CD4-positive, alpha-beta T cell treated with Interleukin-10 for 1 hour (primary cell): Measurements from ENCODE around the gene CNOT2.
"Not testable (repeated sequence)": the region's sequence is repeated elsewhere in the genome, so short reads cannot be mapped to it uniquely, and the experiment has no call there.

ENCODE experiments used
- DNase-seq: peaks from one replicate; pipeline ENCODE4 v3.0.0-alpha.2; 2020

Gene CNOT2

DNA sequence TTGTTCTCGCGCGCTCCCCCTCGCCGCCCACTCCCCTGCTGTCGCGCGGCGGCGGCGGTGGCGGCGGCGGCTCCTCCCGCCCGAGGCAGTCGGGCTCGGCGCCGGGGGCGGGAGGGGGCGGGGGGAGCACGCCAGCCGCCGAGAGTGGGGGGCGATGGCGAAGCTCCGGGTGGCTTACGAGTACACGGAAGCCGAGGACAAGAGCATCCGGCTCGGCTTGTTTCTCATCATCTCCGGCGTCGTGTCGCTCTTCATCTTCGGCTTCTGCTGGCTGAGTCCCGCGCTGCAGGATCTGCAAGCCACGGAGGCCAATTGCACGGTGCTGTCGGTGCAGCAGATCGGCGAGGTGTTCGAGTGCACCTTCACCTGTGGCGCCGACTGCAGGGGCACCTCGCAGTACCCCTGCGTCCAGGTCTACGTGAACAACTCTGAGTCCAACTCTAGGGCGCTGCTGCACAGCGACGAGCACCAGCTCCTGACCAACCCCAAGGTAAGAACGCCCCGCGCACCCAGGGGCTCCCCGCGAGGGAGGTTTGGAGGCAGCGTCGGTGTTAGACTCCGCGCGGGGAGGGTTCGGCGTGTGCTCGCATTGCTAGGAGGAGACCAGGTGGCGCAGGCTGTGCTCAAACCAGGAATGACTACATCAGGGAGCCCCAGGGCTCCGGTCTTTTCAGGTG is 123.5 kb downstream of the CNOT2 start:
- peak; percentile 64 for DNase-seq

DNA sequence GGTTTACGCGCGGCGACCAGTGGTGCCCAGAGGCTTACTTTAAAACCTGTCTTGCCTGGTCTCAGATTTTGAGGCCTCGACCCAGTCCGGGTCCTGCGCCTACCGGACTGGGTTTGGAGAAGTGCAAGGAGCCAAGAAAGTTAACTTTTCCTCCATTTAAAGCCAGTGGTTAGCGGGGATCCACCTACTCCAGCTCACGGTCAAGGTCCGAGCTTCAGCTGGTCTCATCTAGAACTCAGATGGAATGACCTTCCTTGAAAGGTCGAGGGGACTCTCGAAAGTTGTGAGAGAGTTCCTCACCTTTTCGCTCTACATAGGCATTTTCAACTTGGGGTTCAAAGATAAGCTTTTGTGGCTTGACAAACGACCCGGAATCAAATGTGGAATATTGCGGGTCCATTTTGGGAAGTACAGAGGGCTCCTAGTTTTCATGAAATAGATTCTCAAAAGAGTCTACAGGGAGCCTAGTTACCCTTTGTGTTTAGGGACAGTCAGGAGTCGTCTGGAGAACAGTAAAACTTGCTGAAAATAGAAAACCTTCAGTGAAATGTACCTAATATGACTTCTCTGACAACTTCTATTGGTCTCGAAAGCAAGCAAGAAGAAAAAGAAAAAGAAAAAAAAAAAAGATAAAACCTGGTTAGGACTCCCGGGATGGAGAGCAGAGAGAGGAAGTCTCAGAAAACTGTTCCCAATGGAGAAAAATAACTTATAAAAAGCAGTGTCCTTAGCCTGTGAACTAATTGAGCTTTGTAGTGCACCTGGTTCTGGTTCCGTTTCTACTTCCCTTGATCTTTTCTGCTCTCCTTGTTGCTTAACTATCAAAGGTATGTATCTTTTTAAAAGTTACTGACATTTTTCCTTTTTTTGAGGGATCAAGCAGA is 124.3 kb downstream of the CNOT2 start:
- DNase-seq, result no peak

DNA sequence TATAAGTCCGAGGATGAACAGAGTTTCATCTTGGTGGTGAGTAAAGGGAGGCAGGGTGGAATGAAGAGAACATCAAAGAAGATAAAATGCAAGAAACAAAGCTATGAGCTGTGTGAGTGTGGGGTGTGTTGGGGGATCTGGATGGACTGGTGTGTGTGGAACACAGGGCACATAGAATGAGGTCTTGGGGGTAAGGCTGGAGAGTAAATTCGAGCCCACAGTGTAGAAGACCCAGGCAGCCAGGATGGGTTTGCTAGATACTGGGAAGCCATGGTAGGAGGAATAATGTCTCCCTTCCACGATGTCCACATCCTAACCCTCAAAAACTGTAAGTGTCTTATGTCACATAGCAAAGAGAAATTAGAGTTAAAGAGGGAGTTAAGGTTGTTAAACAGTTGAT is 129.6 kb downstream of the CNOT2 start:
- no peak for DNase-seq

DNA sequence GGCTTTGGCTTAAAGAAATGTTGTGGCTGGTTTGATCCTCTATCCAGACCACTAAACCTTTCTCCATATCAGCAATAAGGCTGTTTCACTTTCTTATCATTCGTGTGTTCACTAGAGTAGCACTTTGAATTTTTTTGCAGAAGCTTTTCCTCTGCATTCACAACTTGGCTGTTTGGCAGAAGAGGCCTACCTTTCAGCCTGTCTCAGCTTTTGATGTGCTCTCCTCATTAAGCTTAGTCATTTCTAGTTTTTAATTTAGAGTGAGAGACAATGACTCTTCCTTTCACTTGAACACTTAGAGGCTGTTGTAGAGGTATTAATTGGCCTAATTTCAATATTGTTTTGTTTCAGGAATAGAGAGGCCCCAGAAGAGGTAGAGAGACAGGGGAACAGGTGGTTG is 136.6 kb downstream of the CNOT2 start:
- DNase-seq, result no peak

DNA sequence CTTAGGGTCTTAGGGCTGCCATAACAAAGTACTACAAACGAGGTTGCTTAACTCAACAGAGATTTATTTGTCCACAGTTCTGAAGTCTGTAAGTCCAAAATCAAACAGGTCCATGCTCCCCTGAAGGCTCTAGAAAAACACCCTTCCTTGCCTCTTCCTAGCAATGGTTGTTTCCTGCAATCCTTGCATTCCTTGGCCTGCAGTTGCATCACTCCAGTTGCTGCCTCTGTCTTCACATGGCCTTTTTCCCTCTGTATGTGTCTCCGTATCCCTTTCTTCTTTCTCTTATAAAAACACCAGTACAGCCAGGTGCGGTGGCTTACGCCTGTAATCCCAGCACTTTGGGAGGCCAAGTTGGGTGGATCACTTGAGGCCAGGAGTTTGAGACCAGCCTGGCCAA is 140.3 kb downstream of the CNOT2 start:
- DNase-seq, result no peak

DNA sequence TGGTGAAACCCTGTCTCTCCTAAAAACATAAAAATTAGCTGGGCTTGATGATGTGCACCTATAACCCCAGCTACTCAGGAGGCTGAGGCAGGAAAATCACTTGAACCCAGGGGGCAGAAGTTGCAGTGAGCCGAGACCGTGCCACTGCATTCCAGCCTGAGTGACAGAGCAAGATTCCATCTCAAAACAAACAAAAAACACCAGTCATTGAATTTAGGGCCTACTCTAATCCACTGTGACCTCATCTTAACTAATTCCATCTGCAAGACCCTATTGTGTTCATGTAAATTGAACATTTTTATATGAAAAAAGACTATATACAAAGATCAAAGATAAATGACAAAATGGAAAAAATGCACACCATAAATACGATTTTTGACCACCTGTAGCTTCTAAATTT is 140.7 kb downstream of the CNOT2 start:
- no peak for DNase-seq

DNA sequence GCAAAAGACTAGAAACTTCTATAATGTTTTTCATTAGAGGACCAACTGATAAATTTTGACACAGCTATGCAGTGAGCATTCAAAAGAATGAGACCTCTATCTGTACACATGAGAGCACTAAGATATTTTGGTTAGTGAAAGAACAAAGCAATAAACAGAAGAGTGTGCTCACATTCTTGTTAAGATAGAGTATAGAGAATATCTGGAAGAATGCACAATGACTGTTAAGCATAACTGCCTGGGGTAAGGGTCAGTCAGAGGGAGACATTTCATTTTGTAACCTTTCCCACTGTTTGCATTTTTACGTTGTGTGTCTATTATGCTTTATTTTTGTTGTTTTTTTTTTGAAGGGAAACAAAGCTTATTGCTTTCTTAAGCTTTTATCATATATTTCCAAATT is 143.5 kb downstream of the CNOT2 start:
- DNase-seq, result no peak

DNA sequence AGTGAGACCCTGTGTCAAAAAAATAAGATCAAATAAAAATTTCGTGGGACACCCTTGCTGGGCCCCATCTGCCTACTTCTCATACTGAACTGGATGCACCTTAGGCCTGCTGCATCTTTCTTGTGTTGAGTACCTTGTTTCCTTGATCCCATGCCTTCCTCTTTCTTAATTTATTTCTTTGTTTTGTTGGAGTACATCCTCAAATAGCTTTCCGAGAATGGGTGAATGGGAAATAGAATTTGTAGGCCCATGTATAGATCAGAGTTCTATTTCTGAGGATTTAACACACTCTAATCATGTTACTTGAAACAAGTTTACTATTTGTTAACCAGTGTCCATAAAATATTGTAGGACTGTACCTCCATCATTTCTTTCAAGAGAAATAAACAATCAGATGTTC is 146.4 kb downstream of the CNOT2 start:
- DNase-seq, result no peak

DNA sequence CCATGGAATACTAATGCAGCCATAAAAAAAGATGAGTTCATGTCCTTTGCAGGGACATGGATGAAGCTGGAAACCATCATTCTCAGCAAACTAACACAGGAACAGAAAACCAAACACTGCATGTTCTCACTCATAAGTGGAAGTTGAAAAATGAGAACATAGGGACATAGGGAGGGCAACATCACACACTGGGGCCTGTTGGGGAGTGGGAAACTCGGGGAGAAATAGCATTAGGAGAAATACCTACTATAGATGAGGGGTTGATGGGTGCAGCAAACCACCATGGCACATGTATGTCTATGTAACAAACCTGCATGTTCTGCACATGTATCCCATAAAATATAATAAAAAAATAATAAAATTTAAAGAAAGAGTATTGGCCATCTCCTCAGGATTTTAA is 149.4 kb downstream of the CNOT2 start:
- DNase-seq, result not testable (repeated sequence)

DNA sequence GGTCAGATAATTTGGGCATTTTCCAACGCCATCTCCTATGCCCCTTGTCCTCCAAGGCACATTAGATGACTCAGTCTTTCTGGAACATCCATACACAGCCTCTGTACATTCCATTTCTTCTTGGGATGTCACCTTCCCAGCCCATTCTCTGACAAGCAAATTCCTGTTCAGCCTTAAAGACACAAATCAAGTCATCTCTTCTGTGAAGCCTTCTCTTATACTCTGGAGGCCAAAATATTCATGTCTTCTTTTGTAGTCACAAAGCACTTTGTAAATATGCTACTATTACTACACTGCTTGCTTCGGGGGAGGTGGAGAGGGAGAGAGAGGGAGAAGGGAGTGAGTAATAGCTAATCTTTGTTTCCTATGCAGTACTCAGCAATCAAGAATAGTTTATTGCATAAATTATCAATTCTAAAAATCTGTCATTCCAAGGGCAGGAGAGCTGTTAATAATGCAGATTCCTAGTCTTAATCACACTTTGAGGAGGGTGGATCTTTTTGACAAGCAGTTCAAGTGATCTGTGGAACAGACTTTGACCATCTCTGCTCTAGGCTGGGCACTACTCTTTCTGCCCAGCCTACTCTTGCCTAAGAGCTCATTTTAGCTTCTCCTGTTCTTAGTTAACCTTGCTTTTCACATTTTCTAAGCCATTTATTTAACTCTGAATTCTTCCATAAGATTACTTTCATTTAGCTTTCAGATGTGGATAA is 150.7 kb downstream of the CNOT2 start:
- no peak for DNase-seq

DNA sequence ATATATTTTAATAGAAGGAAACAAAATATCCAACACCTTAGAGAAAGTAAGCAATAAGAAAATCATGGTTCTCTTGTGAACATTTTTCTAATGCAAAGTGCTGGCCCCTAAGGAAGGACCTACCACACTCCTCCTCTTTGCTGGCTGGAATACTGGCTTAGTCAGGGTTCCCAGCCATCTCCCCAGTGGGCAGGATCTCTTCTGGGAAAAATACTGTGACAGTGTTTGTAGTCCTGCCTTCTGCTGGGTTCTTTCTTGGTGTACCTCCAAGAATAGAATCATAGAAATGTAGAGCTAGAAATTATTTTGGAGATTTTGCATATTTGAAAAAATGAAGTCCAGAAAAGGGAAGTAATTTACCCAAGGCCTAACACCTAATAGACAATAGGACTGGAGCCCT is 154.8 kb downstream of the CNOT2 start:
- no peak for DNase-seq

DNA sequence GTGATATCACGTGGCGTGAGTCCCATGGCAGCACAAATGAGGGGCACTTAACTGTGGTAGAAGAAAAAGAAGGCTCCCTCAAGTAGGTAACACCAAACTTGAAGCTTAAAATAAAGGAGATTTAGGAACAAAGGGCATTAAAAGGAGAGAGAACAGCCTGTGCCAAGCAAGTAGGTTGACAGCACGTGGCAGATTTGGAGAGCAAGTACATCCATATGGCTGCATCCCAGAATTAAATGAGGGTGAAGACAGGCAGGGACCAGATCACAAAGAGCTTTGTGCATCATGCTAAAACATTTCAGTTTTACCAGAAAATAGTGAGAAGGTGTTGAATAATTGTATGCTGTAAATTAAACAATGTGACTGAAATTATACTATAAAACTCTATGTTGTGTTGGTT is 155.6 kb downstream of the CNOT2 start:
- DNase-seq, result no peak

DNA sequence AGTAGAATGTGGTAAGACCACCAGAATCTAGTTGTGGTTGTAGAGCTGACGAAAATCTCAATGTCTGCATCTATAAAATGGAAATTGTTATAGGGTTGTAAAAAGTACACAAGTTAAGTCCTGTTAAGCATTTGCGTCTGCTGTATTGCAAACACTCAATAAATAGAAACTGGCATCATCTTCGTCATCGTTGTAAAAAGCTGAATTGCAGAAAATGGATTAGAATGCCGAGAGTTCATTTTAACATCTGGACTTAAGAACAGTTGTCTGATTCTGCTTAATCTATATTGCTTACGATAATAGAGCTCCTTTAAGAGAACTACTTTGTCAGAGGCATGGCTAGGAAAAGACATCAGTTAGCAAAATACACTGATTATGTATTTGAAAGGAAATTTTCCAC is 156.1 kb downstream of the CNOT2 start:
- no peak for DNase-seq

DNA sequence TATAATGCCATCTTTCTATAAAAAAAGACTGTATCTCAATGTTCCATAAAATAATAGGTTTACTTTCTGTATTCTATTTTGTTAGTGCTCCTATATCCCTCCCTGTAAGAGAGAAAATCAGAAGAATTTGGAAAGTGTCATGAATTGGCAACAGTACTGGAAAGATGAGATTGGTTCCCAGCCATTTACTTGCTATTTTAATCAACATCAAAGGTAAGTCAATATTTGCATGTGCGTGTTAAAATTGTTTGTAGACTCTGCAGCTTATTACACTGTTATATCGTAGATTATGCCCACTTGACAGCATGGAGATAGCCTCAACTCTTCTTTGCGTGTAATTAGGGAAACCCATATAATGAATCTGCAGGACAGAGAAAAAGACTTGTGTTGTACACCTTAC is 156.9 kb downstream of the CNOT2 start:
- no peak for DNase-seq

DNA sequence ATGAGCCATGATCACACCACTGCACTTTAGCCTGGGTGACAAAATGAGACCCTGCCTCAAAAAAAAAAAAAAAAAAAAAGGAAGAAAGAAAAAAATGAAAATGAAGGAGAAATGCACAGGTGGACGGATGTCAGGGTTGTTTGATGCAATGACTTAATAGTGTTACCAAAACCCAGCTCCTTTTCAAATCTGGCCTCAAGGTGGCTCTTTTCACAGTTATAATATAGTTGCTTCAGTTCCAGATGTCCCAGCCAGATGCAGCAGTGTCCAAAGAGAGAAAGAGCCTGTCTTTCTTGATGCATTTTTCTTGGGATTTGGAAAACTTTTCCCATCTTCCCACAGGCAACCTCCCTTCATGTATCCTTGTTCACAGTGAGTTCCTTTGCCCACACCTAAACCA is 159.4 kb downstream of the CNOT2 start:
- DNase-seq, result no peak

DNA sequence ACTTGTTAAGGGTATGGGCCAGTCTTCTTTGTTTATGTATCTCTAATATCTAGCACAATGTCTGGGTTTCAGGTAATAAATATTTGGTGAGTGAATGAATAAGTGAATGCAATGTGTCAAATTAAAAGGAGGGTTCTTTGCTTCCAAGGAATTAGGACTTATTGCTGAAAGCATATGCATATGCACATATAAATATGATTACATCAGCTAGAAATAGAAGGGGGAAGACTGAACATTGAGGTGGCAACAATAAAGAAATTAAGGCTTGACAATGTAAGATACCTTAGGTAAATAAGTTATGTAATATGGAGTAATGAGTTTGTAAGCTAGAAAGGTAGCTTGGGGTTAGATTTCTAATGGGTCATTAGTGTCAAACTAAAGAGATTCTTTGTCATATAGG is 160.6 kb downstream of the CNOT2 start:
- DNase-seq, result no peak
